Natural killer cell treated with Interleukin-12 subunit alpha and Interleukin-12 subunit beta and Interleukin-15 and Interleukin-18, amount 100 ng/mL, for 72 hours (primary cell): Measurements from ENCODE around the gene C12orf60. TPM values are rescaled to one million over a fixed set of nuclear protein-coding genes. Genes with fewer than 3 reads are reported as not detected.

ENCODE experiments used
- ATAC-seq, 2 donors: fragments of 150-1000 bp; cut with Tn5 transposase in 1 of 2; sonication (Bioruptor Pico), chemical (Tn5 transposase) in 1 of 2; 2 replicates each; pipeline ENCODE4 v1.10.0; 2021
- DNase-seq: peaks from one replicate; pipeline ENCODE4 v3.0.0; 2022; ENCODE audit warnings: low spot score
- H3K27ac Mint-ChIP-seq, 2 donors: 1 replicate in 1 of 2; 2 replicates in 1 of 2; pipeline ENCODE4 v1.8.0; 2022; ENCODE audit warnings: mixed read lengths in 2 of 2, mild to moderate bottlenecking in 1 of 2, moderate library complexity in 1 of 2
- H3K27me3 Mint-ChIP-seq, 2 donors: 1 replicate in 1 of 2; 2 replicates in 1 of 2; pipeline ENCODE4 v1.8.0; 2022; ENCODE audit warnings: mixed read lengths in 2 of 2
- H3K36me3 Mint-ChIP-seq: one replicate; pipeline ENCODE4 v1.8.0; 2022; ENCODE audit warnings: mixed read lengths
- H3K4me1 Mint-ChIP-seq, 2 donors: 1 replicate in 1 of 2; 2 replicates in 1 of 2; pipeline ENCODE4 v1.8.0; 2022; ENCODE audit warnings: low read depth in 2 of 2, mixed read lengths in 2 of 2, mild to moderate bottlenecking in 1 of 2
- H3K4me3 Mint-ChIP-seq: one replicate; pipeline ENCODE4 v1.8.0; 2022; ENCODE audit warnings: mixed read lengths
- H3K9me3 Mint-ChIP-seq: 2 replicates; pipeline ENCODE4 v1.8.0; 2022; ENCODE audit warnings: mixed read lengths
- total RNA-seq, 2 donors: library from RNA; stranded (reverse); gene quantifications; one replicate each; pipeline ENCODE4 v1.2.3, GENCODE V29; 2022

C12orf60 gene
- total RNA-seq, 2 donors from 2014 or later = 1.4 to 2.3 TPM

DNA sequence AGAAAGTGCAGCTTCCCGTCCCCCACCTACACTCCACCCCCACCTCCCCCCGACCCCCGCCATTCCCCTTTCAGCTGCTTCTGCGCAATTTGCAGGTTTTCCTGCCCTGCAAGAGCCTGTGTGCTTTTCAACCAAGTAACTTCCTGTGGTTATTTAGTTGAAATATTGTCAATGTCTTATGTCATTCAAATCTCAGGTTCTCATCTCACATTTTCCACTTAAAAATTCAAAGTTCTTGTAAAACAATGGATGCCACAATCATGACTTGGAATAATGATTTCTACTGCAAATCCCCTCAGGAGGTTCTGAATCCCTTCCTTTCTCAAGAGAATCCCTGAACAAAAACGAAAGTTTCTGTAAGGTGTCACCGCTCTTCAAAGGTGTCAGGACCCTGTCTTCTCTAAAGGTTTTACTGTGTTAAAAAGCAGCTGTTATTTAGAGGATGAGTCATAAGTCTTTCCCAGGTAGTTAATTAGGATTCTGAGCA is 31.8 kb upstream of the C12orf60 start:
- peaks cover 4% of the 10 kb centered on the region for H3K36me3 Mint-ChIP-seq
- H3K27me3 Mint-ChIP-seq = no peaks in the 10 kb centered on the region
- no peaks in the 10 kb centered on the region for H3K9me3 Mint-ChIP-seq
- H3K4me3 Mint-ChIP-seq = peak overlapping the region; percentile 93
- no peak for ATAC-seq
- DNase-seq = no peak
- H3K27ac Mint-ChIP-seq = peak overlapping the region; percentile 98 to 100
- peaks cover 73% of the 10 kb centered on the region in 2 donors for H3K4me1 Mint-ChIP-seq

DNA sequence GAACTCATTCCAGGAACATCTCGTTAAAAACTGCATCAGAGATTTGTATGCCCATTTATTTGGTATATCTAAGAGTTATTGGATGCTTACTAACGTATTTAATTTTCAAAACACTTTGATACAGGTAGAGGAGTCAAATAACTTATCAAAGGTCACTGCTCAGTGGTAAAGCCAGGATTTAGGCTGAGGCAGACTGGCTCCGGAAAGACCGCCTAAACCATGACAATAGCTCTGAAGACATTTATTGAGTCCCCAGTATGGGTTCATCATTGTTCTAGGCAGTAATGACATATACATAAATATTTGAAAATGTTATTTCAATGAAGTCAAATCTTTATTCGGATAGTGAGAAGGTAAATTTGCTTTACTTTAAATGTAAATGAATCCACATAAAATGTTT is 30.5 kb upstream of the C12orf60 start:
- Mint-ChIP-seq H3K4me1 (peaks cover 63 to 67% of the 10 kb centered on the region in 2 donors), H3K9me3 (no peaks in the 10 kb centered on the region), H3K27ac (peak overlapping the region; percentile 98 to 100), H3K36me3 (no peaks in the 10 kb centered on the region), H3K27me3 (no peaks in the 10 kb centered on the region), H3K4me3 (peak overlapping the region; percentile 96)
- no peak for ATAC-seq
- no peak for DNase-seq

DNA sequence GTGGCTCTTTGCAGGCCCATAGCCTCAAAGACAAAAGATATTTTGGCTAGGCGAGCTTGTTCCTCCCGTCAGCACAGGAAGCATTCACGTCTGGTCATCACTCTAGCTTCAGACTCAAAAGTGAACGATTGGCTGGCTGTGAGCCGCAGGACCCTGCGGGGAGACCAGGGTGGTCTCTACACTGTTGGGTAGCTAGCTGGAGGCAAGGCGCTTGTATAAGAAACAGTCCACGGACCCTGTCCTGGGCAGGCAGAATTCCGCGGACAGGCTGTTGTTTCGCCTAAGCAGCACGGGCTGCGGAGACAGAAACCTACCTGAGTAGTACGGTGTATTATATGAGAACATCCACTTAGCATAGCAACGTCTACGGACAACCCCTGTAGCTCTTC is 29.8 kb upstream of the C12orf60 start:
- no peaks in the 10 kb centered on the region for H3K9me3 Mint-ChIP-seq
- peak overlapping the region; percentile 96 for H3K4me3 Mint-ChIP-seq
- H3K27me3 Mint-ChIP-seq = no peaks in the 10 kb centered on the region
- no peaks in the 10 kb centered on the region for H3K36me3 Mint-ChIP-seq
- ATAC-seq = peak; percentile 1 to 2
- peaks cover 62 to 64% of the 10 kb centered on the region in 2 donors for H3K4me1 Mint-ChIP-seq
- peak overlapping the region; percentile 98 to 100 for H3K27ac Mint-ChIP-seq
- peak; percentile 61 for DNase-seq

DNA sequence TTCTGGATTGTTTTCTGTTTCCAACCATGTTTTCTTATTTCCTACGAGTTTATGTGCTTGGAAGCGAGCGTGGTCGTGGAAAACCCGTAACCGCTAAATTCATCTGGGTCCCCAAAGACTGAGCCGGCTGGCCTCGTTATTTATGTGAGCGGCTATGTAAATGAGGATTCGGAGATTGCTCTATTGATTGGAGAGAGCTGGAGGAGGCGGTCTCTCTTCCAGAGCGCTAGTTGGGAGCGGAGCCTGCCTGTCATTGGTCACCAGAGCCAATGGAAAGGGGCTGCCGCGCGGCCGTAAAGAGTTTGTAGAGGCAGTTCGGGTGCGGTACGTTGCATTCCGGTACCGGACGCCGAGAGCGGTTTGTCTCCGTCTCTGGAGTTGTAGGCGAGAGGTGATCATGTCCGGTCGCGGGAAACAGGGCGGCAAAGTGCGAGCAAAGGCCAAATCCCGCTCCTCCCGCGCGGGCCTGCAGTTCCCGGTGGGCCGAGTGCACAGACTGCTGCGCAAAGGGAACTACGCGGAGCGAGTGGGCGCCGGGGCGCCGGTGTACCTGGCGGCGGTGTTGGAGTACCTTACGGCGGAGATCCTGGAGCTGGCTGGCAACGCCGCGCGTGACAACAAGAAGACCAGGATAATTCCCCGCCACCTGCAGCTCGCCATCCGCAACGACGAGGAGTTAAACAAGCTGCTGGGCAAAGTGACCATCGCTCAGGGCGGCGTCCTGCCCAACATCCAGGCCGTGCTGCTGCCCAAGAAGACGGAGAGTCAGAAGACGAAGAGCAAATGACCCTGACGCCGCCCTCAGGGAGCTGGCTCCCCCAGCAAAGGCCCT is 29.2 kb upstream of the C12orf60 start:
- peak; percentile 82 to 86 for ATAC-seq
- peak overlapping the region; percentile 96 for H3K4me3 Mint-ChIP-seq
- DNase-seq = peak; percentile 94
- no peaks in the 10 kb centered on the region for H3K27me3 Mint-ChIP-seq
- no peaks in the 10 kb centered on the region for H3K36me3 Mint-ChIP-seq
- H3K27ac Mint-ChIP-seq = peak overlapping the region; percentile 98 to 100
- H3K4me1 Mint-ChIP-seq = peaks cover 56 to 58% of the 10 kb centered on the region in 2 donors
- no peaks in the 10 kb centered on the region for H3K9me3 Mint-ChIP-seq

DNA sequence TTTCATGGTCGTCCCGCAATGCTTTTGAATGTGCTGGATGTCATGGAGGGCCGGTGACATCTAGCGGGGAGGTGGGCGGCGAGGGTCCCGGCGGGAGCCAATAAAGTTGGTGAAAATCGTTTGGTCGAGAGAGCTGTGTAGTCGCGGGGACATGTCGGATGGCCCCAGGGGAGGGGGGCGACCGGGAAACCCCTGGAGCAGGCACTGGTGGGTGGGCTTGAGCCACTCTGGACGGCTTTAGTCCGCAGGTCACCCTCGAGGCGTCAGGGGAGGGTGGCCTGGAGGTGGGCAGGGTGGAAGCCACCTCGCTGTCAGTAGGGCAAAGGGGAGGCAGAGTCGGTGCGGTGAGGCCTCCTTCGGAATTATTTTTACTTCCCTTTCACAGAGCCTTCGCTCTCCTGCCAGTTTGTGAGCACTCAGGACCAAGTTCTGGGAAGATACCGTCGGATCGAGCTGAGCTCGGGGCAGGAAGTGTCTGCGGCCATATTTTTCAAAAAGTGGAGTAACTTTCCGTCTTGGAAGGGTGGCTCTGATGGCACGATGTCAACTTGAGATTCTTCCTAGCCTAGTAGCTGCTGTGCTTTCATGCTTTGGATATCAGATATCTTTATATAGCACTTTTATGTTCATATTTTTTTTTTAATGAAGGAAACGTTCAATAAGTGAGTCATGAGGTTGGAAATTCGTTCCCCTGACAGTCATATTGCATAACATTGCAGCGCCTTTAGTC is 28.4 kb upstream of the C12orf60 start:
- ATAC-seq = no peak
- Mint-ChIP-seq H3K4me1 (peaks cover 49 to 50% of the 10 kb centered on the region in 2 donors), H3K27ac (peak overlapping the region; percentile 98 to 100), H3K4me3 (peak overlapping the region; percentile 96), H3K27me3 (peaks cover 0 to 2% of the 10 kb centered on the region in 2 donors), H3K9me3 (no peaks in the 10 kb centered on the region), H3K36me3 (no peaks in the 10 kb centered on the region)
- peak; percentile 65 for DNase-seq

DNA sequence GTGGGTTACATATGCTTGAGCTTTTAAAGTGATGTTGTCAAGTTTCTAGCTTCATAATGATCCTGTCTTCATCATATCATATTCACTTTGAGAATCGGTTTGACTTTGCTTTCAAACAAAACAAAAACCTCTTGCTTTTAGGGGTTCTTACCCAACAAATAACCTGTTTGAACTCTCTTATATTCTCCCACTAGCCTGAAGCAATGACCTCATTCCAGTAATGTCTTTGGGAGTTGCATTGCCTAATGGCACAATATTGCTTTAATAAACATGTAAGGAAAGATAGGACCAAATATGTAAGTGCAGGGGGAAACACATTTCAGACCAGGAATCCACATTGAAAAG is 27.9 kb upstream of the C12orf60 start:
- no peak for ATAC-seq
- Mint-ChIP-seq H3K36me3 (no peaks in the 10 kb centered on the region), H3K4me3 (peak overlapping the region; percentile 96), H3K27me3 (peaks cover 0 to 2% of the 10 kb centered on the region in 2 donors), H3K4me1 (peaks cover 45 to 50% of the 10 kb centered on the region in 2 donors), H3K9me3 (no peaks in the 10 kb centered on the region), H3K27ac (peak overlapping the region; percentile 98 to 100)
- DNase-seq = no peak

DNA sequence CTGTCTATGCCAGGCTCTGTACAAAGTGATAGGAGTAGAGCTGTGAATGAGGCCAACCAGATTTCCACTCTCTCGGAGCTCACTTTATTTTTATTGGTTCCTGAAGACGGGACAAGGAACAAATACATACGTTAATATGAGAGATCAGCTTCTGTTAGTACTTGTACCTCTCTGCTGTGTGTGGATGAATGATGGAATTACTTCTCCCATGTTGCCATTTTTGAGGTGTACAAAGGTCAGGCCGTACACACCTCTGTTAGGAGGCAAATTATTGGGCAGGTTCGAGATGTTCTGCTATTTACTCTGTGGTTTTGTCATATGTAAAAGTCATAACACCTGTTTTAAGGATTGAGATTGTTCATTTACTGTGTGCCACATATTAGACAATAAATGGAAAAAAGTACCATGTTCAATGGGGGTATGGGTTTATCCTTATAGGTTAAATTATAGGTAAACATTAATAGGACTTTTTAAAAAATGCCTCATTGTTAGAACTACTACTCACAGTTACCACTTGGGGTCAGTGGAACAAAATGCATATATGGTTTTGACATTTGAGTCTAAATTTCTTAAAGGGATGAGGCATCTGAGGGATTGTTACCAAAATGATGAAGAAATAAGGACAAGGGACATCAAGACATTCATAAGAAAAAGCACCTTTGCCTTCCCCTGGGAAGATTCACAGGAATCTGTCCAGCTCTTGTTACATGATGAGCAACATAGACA is 27.1 kb upstream of the C12orf60 start:
- no peaks in the 10 kb centered on the region for H3K36me3 Mint-ChIP-seq
- peak overlapping the region; percentile 98 to 100 for H3K27ac Mint-ChIP-seq
- H3K9me3 Mint-ChIP-seq = no peaks in the 10 kb centered on the region
- peak overlapping the region; percentile 96 for H3K4me3 Mint-ChIP-seq
- H3K4me1 Mint-ChIP-seq = peaks cover 37 to 45% of the 10 kb centered on the region in 2 donors
- DNase-seq (no peak), ATAC-seq (no peak)
- H3K27me3 Mint-ChIP-seq = peaks cover 0 to 2% of the 10 kb centered on the region in 2 donors

DNA sequence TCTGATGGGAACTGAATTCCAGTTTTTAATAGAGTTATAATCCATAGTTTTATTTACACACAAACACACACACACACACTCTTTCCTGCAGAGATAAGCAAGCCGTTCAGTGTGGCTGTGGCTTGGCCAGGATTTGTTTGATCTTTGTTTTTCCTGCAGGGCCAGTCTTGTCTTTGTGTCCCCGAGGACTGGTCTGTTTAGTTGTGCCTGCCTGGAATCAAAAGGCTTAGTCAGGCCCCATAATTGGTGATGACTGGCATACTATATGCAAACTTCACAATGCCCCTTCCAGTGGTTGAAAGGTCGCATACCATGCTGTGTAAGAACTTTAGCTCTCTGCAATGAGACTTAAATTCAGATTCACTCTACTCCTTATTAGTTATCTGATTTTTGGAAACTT is 26.2 kb upstream of the C12orf60 start:
- Mint-ChIP-seq H3K27ac (peak overlapping the region in 1 of 2 donors; percentile 24), H3K4me1 (peaks cover 29 to 37% of the 10 kb centered on the region in 2 donors), H3K27me3 (peaks cover 0 to 2% of the 10 kb centered on the region in 2 donors), H3K4me3 (no peak overlapping the region), H3K36me3 (no peaks in the 10 kb centered on the region), H3K9me3 (no peaks in the 10 kb centered on the region)
- no peak for DNase-seq
- ATAC-seq = no peak

DNA sequence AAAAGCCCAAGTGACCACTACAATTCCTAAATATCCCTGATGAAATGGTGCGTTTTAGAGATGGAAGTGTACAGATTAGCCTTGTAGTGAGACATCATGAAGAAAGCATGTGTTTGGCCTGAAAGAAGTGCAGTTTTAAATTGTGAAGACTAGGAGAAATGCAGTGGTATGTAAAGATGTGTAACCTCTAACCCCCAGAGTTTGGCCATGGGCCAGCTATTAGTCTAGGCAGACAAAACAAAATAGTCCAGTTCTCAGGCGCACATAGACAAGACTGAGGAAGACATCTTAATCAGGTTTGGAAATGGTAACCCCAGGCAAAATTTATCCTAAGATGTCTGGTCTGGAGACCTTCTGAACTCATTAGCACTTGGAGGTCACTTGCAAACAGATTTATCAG is 23.6 kb upstream of the C12orf60 start:
- Mint-ChIP-seq H3K36me3 (no peaks in the 10 kb centered on the region), H3K27ac (peak overlapping the region in 1 of 2 donors; percentile 3), H3K4me1 (peaks cover 15 to 21% of the 10 kb centered on the region in 2 donors), H3K9me3 (no peaks in the 10 kb centered on the region), H3K27me3 (peaks cover 0 to 2% of the 10 kb centered on the region in 2 donors), H3K4me3 (no peak overlapping the region)
- no peak for DNase-seq
- no peak for ATAC-seq

DNA sequence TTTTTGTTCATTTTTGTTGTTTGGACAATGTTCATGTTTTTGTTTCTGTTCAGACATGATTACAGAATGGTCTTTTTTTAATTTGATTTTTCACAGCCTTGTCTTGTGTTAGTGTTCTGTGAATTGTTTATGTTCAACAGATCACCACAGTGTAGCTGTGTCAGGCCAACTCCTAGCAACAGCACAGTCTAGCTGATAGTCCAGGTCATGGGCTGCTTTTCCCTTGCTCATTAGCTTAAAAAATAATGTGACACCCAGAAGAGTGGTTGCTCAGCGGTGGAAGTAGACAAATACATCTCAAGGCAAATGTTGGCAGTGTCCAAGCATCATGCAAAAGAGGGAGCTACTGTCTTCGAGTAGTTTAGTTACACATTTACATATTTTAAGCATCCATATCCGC is 22.6 kb upstream of the C12orf60 start:
- Mint-ChIP-seq H3K27me3 (peaks cover 0 to 2% of the 10 kb centered on the region in 2 donors), H3K4me1 (peaks cover 6 to 11% of the 10 kb centered on the region in 2 donors)

DNA sequence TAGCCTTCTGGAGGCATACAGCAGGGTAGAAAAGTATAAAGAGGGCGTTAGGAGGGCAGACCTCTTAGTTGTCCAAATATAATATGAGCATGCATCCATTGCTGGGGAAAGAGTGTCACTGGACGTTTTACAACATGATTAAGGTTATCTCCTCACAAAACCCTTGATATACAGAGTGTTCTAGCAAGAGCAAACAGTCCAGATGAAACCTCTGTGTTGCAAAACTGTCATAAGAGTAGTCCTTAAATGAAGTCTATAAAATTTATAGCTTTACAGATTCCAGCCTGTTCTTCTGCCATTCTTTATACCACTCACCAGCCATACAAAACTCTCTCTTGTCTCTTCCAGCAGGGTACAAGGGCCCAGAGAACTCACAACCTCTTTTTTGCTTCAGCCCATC is 21.9 kb upstream of the C12orf60 start:
- H3K4me3 Mint-ChIP-seq = no peak overlapping the region
- DNase-seq = no peak
- no peaks in the 10 kb centered on the region for H3K9me3 Mint-ChIP-seq
- peaks cover 0 to 2% of the 10 kb centered on the region in 2 donors for H3K27me3 Mint-ChIP-seq
- H3K4me1 Mint-ChIP-seq = peaks cover 0 to 6% of the 10 kb centered on the region in 2 donors
- ATAC-seq = no peak
- no peak overlapping the region for H3K27ac Mint-ChIP-seq
- peaks cover under 1% of the 10 kb centered on the region for H3K36me3 Mint-ChIP-seq

More for the DNA sequence above, 22.6 kb upstream of the C12orf60 start:
- Mint-ChIP-seq H3K27ac (no peak overlapping the region), H3K4me3 (no peak overlapping the region), H3K9me3 (no peaks in the 10 kb centered on the region), H3K36me3 (no peaks in the 10 kb centered on the region)
- DNase-seq = no peak
- ATAC-seq = no peak

DNA sequence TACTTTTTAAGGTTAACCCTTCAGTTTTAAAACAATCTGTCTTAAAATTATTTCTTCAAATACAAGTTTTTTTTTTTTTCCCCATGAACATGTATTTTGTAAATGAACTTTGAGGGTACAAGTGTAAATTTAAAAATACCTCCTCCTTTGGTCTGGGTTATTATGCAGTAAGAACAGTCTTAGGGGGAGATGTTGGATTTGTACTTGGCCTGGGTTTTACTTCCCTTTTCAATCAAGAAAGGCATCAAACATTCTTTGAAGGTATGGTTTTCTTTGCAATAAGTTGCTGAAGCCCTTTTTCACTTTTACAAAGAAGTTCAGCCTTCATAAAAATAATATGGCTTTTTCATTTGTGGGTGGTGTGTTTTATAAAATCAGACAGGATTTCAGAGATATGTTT is 20.7 kb upstream of the C12orf60 start:
- Mint-ChIP-seq H3K4me1 (peaks cover 0 to 6% of the 10 kb centered on the region in 2 donors), H3K27me3 (peaks cover 0 to 2% of the 10 kb centered on the region in 2 donors), H3K9me3 (no peaks in the 10 kb centered on the region), H3K4me3 (no peak overlapping the region), H3K27ac (no peak overlapping the region), H3K36me3 (peaks cover 12% of the 10 kb centered on the region)
- ATAC-seq = no peak
- DNase-seq = no peak

DNA sequence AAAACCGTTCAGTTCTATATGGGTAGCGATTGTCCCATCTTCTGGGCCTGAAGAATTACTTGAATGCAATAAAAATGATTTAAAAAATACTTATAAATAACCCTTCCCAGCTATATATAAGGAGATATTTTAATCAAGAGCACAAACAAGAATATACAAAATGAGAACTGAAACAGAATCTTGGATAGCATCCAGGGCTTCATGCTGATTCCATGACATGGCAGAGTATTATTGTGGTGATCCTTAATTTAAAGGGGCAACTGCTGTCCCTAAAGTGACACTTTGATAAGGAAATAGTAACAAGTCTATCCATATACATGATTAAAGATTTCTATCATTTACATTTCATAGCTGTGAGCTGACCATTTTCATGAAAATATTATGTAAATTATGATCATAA is 19.0 kb upstream of the C12orf60 start:
- ATAC-seq = no peak
- Mint-ChIP-seq H3K27ac (no peak overlapping the region), H3K4me3 (no peak overlapping the region), H3K27me3 (peaks cover 0 to 1% of the 10 kb centered on the region in 2 donors), H3K4me1 (peaks cover 0 to 6% of the 10 kb centered on the region in 2 donors), H3K36me3 (peaks cover 22% of the 10 kb centered on the region), H3K9me3 (no peaks in the 10 kb centered on the region)
- no peak for DNase-seq
